H1 (cell line): ENCODE results near the gene SMYD5. TPM values are rescaled to one million over a fixed set of nuclear protein-coding genes. Genes with fewer than 3 reads are reported as not detected.

Source experiments
- CTCF ChIA-PET: fragments of 300-600 bp; sonication (Branson Sonifier 250); formaldehyde crosslinking; loops from one replicate; lab custom pipeline; 2021; ENCODE audit not compliant: partially characterized antibody; lab: Charles Lee
- POLR2A ChIA-PET: fragments of 300-600 bp; sonication (Branson Sonifier 250); formaldehyde crosslinking; loops from one replicate; lab custom pipeline; 2021; ENCODE audit warnings: inconsistent platforms; ENCODE audit not compliant: partially characterized antibody; lab: Charles Lee
- DNase-seq, 2 experiments: peaks; one replicate each; pipeline versions ENCODE4 v3.0.0 to v3.0.0-alpha.2; 2010 to 2022; ENCODE audit warnings: low spot score in 2 of 2, low read depth in 1 of 2, mixed read lengths in 1 of 2
- FAIRE-seq: peaks from 2 replicates; lab custom pipeline; 2011; peaks lifted over from hg19 to GRCh38; lab: Jason Lieb, UNC
- H2AFZ ChIP-seq: 2 replicates; pipeline ENCODE4 v1.8.1; 2012; ENCODE audit warnings: low read length, inconsistent platforms
- H2AK5ac ChIP-seq: 2 replicates; pipeline ENCODE4 v1.6.1; 2013; ENCODE audit warnings: low read depth, low read length
- H2BK120ac ChIP-seq: replicated peaks from 2 replicates; pipeline ENCODE3; 2013; ENCODE audit warnings: low read depth, low read length, inconsistent platforms
- H2BK12ac ChIP-seq: 2 replicates; pipeline ENCODE4 v1.6.1; 2013; ENCODE audit warnings: low read depth, low read length
- H2BK15ac ChIP-seq: 2 replicates; pipeline ENCODE4 v1.6.1; 2013; ENCODE audit warnings: low read length
- H2BK20ac ChIP-seq: 2 replicates; pipeline ENCODE4 v1.6.1; 2013; ENCODE audit warnings: low read length
- H2BK5ac ChIP-seq: 2 replicates; pipeline ENCODE4 v1.6.1; 2013; ENCODE audit warnings: low read depth, low read length
- H3K14ac ChIP-seq: 2 replicates; pipeline ENCODE4 v1.6.1; 2013; ENCODE audit warnings: inconsistent platforms; ENCODE audit not compliant: insufficient read length
- H3K18ac ChIP-seq: 2 replicates; pipeline ENCODE4 v1.6.1; 2013; ENCODE audit warnings: low read length; ENCODE audit errors: extremely low read depth
- H3K23ac ChIP-seq: 2 replicates; pipeline ENCODE4 v1.6.1; 2013; ENCODE audit warnings: inconsistent platforms; ENCODE audit not compliant: insufficient read length
- H3K23me2 ChIP-seq: 2 replicates; pipeline ENCODE4 v1.6.1; 2013; ENCODE audit warnings: low read depth, low read length
- H3K27ac ChIP-seq: 2 replicates; pipeline ENCODE4 v1.6.1; 2011; ENCODE audit warnings: low read depth, low read length, inconsistent platforms
- H3K27me3 ChIP-seq, 4 experiments: replicated peaks in 1 of 4; 1 replicate in 1 of 4; 2 replicates in 3 of 4; pipeline versions ENCODE4 v1.6.1 to v1.8.1; 2011 to 2013; ENCODE audit warnings: low read length in 3 of 4, mild to moderate bottlenecking in 3 of 4, inconsistent platforms in 2 of 4, mixed read lengths in 2 of 4, moderate library complexity in 1 of 4; ENCODE audit not compliant: control insufficient read depth in 3 of 4, insufficient read depth in 3 of 4; ENCODE audit errors: extremely low read depth in 1 of 4
- H3K36me3 ChIP-seq, 4 experiments: 2 replicates each; pipeline versions ENCODE4 v1.6.1 to v1.8.1; 2011 to 2013; ENCODE audit warnings: mild to moderate bottlenecking in 4 of 4, low read length in 3 of 4, moderate library complexity in 2 of 4, control low read depth in 1 of 4, inconsistent platforms in 1 of 4; ENCODE audit not compliant: insufficient read depth in 4 of 4, control insufficient read depth in 2 of 4
- H3K4ac ChIP-seq: replicated peaks from 2 replicates; pipeline ENCODE3; 2013; ENCODE audit warnings: low read length, low read depth, mixed read lengths, inconsistent platforms; ENCODE audit not compliant: insufficient read length
- H3K4me1 ChIP-seq, 4 experiments: replicated peaks in 1 of 4; 1 replicate in 1 of 4; 2 replicates in 3 of 4; pipeline versions ENCODE4 v1.6.1 to v1.8.1; 2011 to 2013; ENCODE audit warnings: low read length in 3 of 4, inconsistent platforms in 2 of 4, mixed read lengths in 1 of 4; ENCODE audit not compliant: insufficient read depth in 4 of 4, control insufficient read depth in 3 of 4
- H3K4me2 ChIP-seq, 2 experiments: 2 replicates each; pipeline versions ENCODE4 v1.6.1 to v1.8.1; 2011 to 2013; ENCODE audit warnings: low read depth in 2 of 2, low read length in 2 of 2, control low read depth in 1 of 2, inconsistent platforms in 1 of 2, mild to moderate bottlenecking in 1 of 2; ENCODE audit not compliant: insufficient read depth in 1 of 2
- H3K4me3 ChIP-seq, 4 experiments: fragments of 200-600, 300-600 bp in 1 of 4; sonication (generic), shearing (Covaris generic), sonication (Bioruptor Twin) in 1 of 4; 2 replicates each; pipeline versions ENCODE4 v1.5.1 to v1.8.1; 2011 to 2016; ENCODE audit warnings: low read length in 4 of 4, low read depth in 3 of 4, control low read depth in 2 of 4, inconsistent platforms in 2 of 4, mild to moderate bottlenecking in 2 of 4, mixed read lengths in 1 of 4, moderate library complexity in 1 of 4; ENCODE audit not compliant: insufficient read depth in 2 of 4; ENCODE audit errors: extremely low read depth in 1 of 4
- H3K56ac ChIP-seq: replicated peaks from 2 replicates; pipeline ENCODE3; 2013; ENCODE audit warnings: low read depth, mild to moderate bottlenecking, mixed read lengths, low read length, inconsistent platforms; ENCODE audit not compliant: insufficient read length
- H3K79me1 ChIP-seq: 2 replicates; pipeline ENCODE4 v1.6.1; 2013; ENCODE audit warnings: low read depth, low read length, control low read depth
- H3K79me2 ChIP-seq, 2 experiments: 2 replicates each; pipeline versions ENCODE4 v1.6.1 to v1.8.1; 2012 to 2013; ENCODE audit warnings: low read length in 2 of 2, mild to moderate bottlenecking in 2 of 2, inconsistent platforms in 1 of 2; ENCODE audit not compliant: insufficient read depth in 2 of 2, control insufficient read depth in 1 of 2
- H3K9ac ChIP-seq, 4 experiments: replicated peaks in 1 of 4; 1 replicate in 1 of 4; 2 replicates in 3 of 4; pipeline versions ENCODE4 v1.6.1 to v1.8.1; 2011 to 2013; ENCODE audit warnings: low read depth in 3 of 4, low read length in 3 of 4, control low read depth in 2 of 4, mild to moderate bottlenecking in 2 of 4, moderate library complexity in 2 of 4, inconsistent platforms in 1 of 4; ENCODE audit errors: extremely low read depth in 1 of 4
- H3K9me3 ChIP-seq, 2 experiments: 2 replicates each; pipeline versions ENCODE4 v1.6.1 to v1.8.1; 2012 to 2013; ENCODE audit warnings: mild to moderate bottlenecking in 2 of 2, moderate library complexity in 2 of 2, control low read depth in 1 of 2, inconsistent platforms in 1 of 2, low read depth in 1 of 2, low read length in 1 of 2, mixed read lengths in 1 of 2; ENCODE audit not compliant: insufficient read depth in 2 of 2
- H4K20me1 ChIP-seq, 2 experiments: replicated peaks in 1 of 2; 2 replicates each; pipeline versions ENCODE3 to v1.8.1; 2011 to 2013; ENCODE audit warnings: inconsistent platforms in 2 of 2, low read length in 2 of 2, mild to moderate bottlenecking in 1 of 2; ENCODE audit not compliant: insufficient read depth in 2 of 2, control insufficient read depth in 1 of 2
- H4K5ac ChIP-seq: 2 replicates; pipeline ENCODE4 v1.6.1; 2013; ENCODE audit warnings: low read length, low read depth, mixed read lengths, inconsistent platforms; ENCODE audit not compliant: insufficient read length
- H4K8ac ChIP-seq: 2 replicates; pipeline ENCODE4 v1.8.0; 2013; ENCODE audit warnings: mild to moderate bottlenecking, moderate library complexity, low read length, inconsistent platforms; ENCODE audit not compliant: insufficient read depth; ENCODE audit errors: extremely low read depth
- H4K91ac ChIP-seq: replicated peaks from 2 replicates; pipeline ENCODE3; 2013; ENCODE audit warnings: low read length, mixed read lengths, inconsistent platforms; ENCODE audit not compliant: insufficient read length
- BACH1 ChIP-seq: IDR thresholded peaks from 2 replicates; pipeline ENCODE4 v1.6.1; 2012; ENCODE audit warnings: low read length, improper control_type of control experiment
- BCL11A ChIP-seq, 2 experiments: IDR thresholded peaks; one replicate each; pipeline ENCODE4 v1.6.1; 2011; ENCODE audit warnings: low read depth in 2 of 2, low read length in 2 of 2, mild to moderate bottlenecking in 2 of 2
- CTCF ChIP-seq, 3 experiments: IDR thresholded peaks; 1 replicate in 2 of 3; 2 replicates in 1 of 3; pipeline versions ENCODE4 v1.5.1 to v1.6.1; 2011; ENCODE audit warnings: low read length in 3 of 3, mild to moderate bottlenecking in 3 of 3, inconsistent platforms in 2 of 3, low read depth in 1 of 3, moderate library complexity in 1 of 3; ENCODE audit not compliant: insufficient read depth in 1 of 3; ENCODE audit errors: control extremely low read depth in 1 of 3
- MAFK ChIP-seq: IDR thresholded peaks from 2 replicates; pipeline ENCODE4 v1.6.1; 2012; ENCODE audit warnings: low read depth, mild to moderate bottlenecking, improper control_type of control experiment, low read length
- POLR2AphosphoS5 ChIP-seq: IDR thresholded peaks from 2 replicates; pipeline ENCODE4 v1.6.1; 2011; ENCODE audit warnings: low read depth, low read length
- RBBP5 ChIP-seq: IDR thresholded peaks from 2 replicates; pipeline ENCODE4 v1.7.1; 2012; ENCODE audit warnings: low read depth, mild to moderate bottlenecking, inconsistent platforms, low read length, moderate library complexity, borderline replicate concordance
- RXRA ChIP-seq: IDR thresholded peaks from 2 replicates; pipeline ENCODE4 v1.6.1; 2011; ENCODE audit warnings: low read depth, mild to moderate bottlenecking, low read length, moderate library complexity; ENCODE audit not compliant: insufficient read depth
- SIX5 ChIP-seq: IDR thresholded peaks from 2 replicates; pipeline ENCODE4 v1.6.1; 2011; ENCODE audit warnings: mild to moderate bottlenecking, low read depth, low read length
- TAF7 ChIP-seq: optimal IDR thresholded peaks from 2 replicates; pipeline ENCODE3; 2011; ENCODE audit warnings: low read depth, mild to moderate bottlenecking, inconsistent platforms, low read length, moderate library complexity, borderline replicate concordance
- WGBS, 2 experiments: shearing (Covaris generic) in 1 of 2; methylation state at CpG; one replicate each; pipeline versions ENCODE4 v1.1.6 to v1.1.7; 2013 to 2015; ENCODE audit warnings: low lambda C conversion rate in 2 of 2, mixed read lengths in 2 of 2, inconsistent platforms in 1 of 2, low coverage in 1 of 2, missing lambda C conversion rate in 1 of 2; ENCODE audit not compliant: insufficient replicate concordance in 2 of 2, insufficient coverage in 1 of 2, insufficient read length in 1 of 2; ENCODE audit errors: extremely low coverage in 1 of 2, missing lambda C conversion rate in 1 of 2; 5-methylcytosine and 5-hydroxymethylcytosine counted together
- polyA plus RNA-seq, 7 experiments: library from polyadenylated mRNA; depleted of rRNA in 3 of 7; stranded (reverse) in 5 of 7; unstranded in 2 of 7; fragments of >200 nt in 5 of 7; fragments of 200-250 nt in 2 of 7; gene quantifications; 1 replicate in 5 of 7; 2 replicates in 1 of 7; 4 replicates in 1 of 7; pipeline versions ENCODE4 v1.2.1 to v1.2.3, GENCODE V29; 2011 to 2013; ENCODE audit warnings: missing spikeins in 2 of 7, mixed read lengths in 2 of 7
- total RNA-seq: library from RNA; stranded (reverse); fragmentation: NEBNext Ultra II Directional; extraction: Animal tissue kit (Norgen Biotek cat#: 25700); gene quantifications from 2 replicates; pipeline ENCODE4 v1.2.1, GENCODE V29; 2021

The SMYD5 gene
- total and polyA plus RNA-seq, 2 of the 8 experiments (the other 6 are each of a cell fraction or from before 2014, with no cell fraction given), result 35.2 to 56.7 TPM

GRCh38 chr2:73254343-73255006 lies 40.4 kb downstream of the SMYD5 start:
- no peaks in the 10 kb centered on the region for H3K79me1 ChIP-seq
- H3K18ac ChIP-seq, result no peak overlapping the region
- no peak overlapping the region for H2BK20ac ChIP-seq
- H2BK12ac ChIP-seq, result no peak overlapping the region
- no peak overlapping the region for H4K91ac ChIP-seq
- H3K23me2 ChIP-seq, result no peaks in the 10 kb centered on the region
- H4K8ac ChIP-seq, result no peak overlapping the region
- H4K20me1 ChIP-seq, result peaks cover 15 to 22% of the 10 kb centered on the region in 2 experiments
- peaks cover 26 to 58% (median 39%) of the 10 kb centered on the region in 4 experiments for H3K36me3 ChIP-seq
- H3K23ac ChIP-seq, result no peak overlapping the region
- H2AFZ ChIP-seq, result no peak overlapping the region
- no peak overlapping the region for H2BK5ac ChIP-seq
- WGBS, 2 experiments, result 88% methylated on average over 7 of the region's 7 CpGs; no CpG with 5 or more reads in 1 of the 2 experiments
- H3K9me3 ChIP-seq, result no peaks in the 10 kb centered on the region
- no peak overlapping the region for H2BK120ac ChIP-seq
- no peak for FAIRE-seq
- H2AK5ac ChIP-seq, result no peak overlapping the region
- H3K4me2 ChIP-seq, result no peak overlapping the region
- no peak overlapping the region for H2BK15ac ChIP-seq
- no peak overlapping the region for H4K5ac ChIP-seq
- H3K27me3 ChIP-seq, result no peaks in the 10 kb centered on the region
- no peak overlapping the region for H3K4ac ChIP-seq
- ChIA-PET POLR2A (interaction anchor here (0.6 to 6.5 kb wide), 11 partner anchors 8 to 36 kb away, joined by 3 to 105 read pairs (median 5); partner anchors contain the start of genes CCT7, FBXO41 and PRADC1), CTCF (interaction anchor here (0.8 to 7.0 kb wide), 5 partner anchors 9 to 168 kb away, joined by 3 to 51 read pairs (median 5); partner anchors contain the start of genes CCT7 and PRADC1)
- no peak for DNase-seq
- no peaks in the 10 kb centered on the region for H3K79me2 ChIP-seq
- no peak overlapping the region for H3K4me3 ChIP-seq
- TF ChIP-seq RBBP5 (no peak), BACH1 (no peak), RXRA (no peak), CTCF (IDR thresholded peaks at IDR 0.05; ENCODE audit: control extremely low read depth in 1 of 3, insufficient read depth in 1 of 3, low read depth in 1 of 3, low read length in 3 of 3) (no peak), TAF7 (no peak), BCL11A (IDR thresholded peaks at IDR 0.05; ENCODE audit: low read depth in 2 of 2, low read length in 2 of 2) (no peak), POLR2AphosphoS5 (no peak; the same call in 1 of the 2 replicates), SIX5 (no peak), MAFK (no peak)
- no peak overlapping the region for H3K27ac ChIP-seq
- H3K14ac ChIP-seq, result no peak overlapping the region
- 0 out of 7 replicates have a peak overlapping the region, but pooled peaks of 1 of the 4 experiments have one; percentile 40 for H3K9ac ChIP-seq
- peaks cover 0 to 7% (median 1%) of the 10 kb centered on the region in 4 experiments; a peak in 2 of 7 replicates for H3K4me1 ChIP-seq
- H3K56ac ChIP-seq, result no peak overlapping the region
